Loucy (cell line): ENCODE data around the gene PDGFC.

ENCODE experiments used
- H2AFZ ChIP-seq: fragments of 200-600 bp; sonication (generic); 2 replicates; pipeline ENCODE4 v1.6.0; 2016; ENCODE audit warnings: antibody characterized with exemption, mild to moderate bottlenecking, low read length, moderate library complexity
- H3F3A ChIP-seq: fragments of 200-600 bp; 2 replicates; pipeline ENCODE4 v1.6.0; 2016; ENCODE audit warnings: antibody characterized with exemption, low read depth, mild to moderate bottlenecking
- H3K27me3 ChIP-seq: fragments of 200-600 bp; sonication (generic); 2 replicates; pipeline ENCODE4 v1.6.1; 2014; ENCODE audit warnings: low read length, mild to moderate bottlenecking; ENCODE audit not compliant: insufficient read depth, poor library complexity, severe bottlenecking
- H3K36me3 ChIP-seq: fragments of 200-600 bp; sonication (generic); 2 replicates; pipeline ENCODE4 v1.6.1; 2016; ENCODE audit warnings: low read length; ENCODE audit not compliant: insufficient read depth
- H3K4me1 ChIP-seq: fragments of 200-600 bp; sonication (generic); 2 replicates; pipeline ENCODE4 v1.5.1; 2014; ENCODE audit warnings: low read length, mild to moderate bottlenecking; ENCODE audit not compliant: insufficient read depth, poor library complexity, severe bottlenecking
- H3K4me2 ChIP-seq: fragments of 200-600 bp; sonication (generic); 2 replicates; pipeline ENCODE4 v1.6.0; 2014; ENCODE audit warnings: antibody characterized with exemption, low read length, low read depth, mild to moderate bottlenecking; ENCODE audit not compliant: poor library complexity, severe bottlenecking
- H3K4me3 ChIP-seq: fragments of 200-600 bp; sonication (generic); 2 replicates; pipeline ENCODE4 v1.5.1; 2014; ENCODE audit warnings: low read length, mild to moderate bottlenecking, mixed read lengths; ENCODE audit not compliant: poor library complexity, severe bottlenecking
- H3K79me2 ChIP-seq: fragments of 200-600 bp; sonication (generic); 2 replicates; pipeline ENCODE4 v1.6.1; 2014; ENCODE audit warnings: low read length; ENCODE audit not compliant: insufficient read depth
- H3K9ac ChIP-seq: fragments of 200-600 bp; sonication (generic); 2 replicates; pipeline ENCODE4 v1.6.0; 2014; ENCODE audit warnings: mild to moderate bottlenecking, low read depth, low read length, moderate library complexity; ENCODE audit not compliant: poor library complexity, severe bottlenecking
- H3K9me2 ChIP-seq: fragments of 200-600 bp; sonication (generic); replicated peaks from 2 replicates; pipeline ENCODE4 v1.6.1; 2016; ENCODE audit warnings: low read depth, low read length, mixed read lengths
- H3K9me3 ChIP-seq: fragments of 200-600 bp; sonication (generic); 2 replicates; pipeline ENCODE4 v1.6.1; 2014; ENCODE audit warnings: mild to moderate bottlenecking, antibody characterized with exemption, low read length, low read depth; ENCODE audit not compliant: insufficient read depth
- H4K20me1 ChIP-seq: fragments of 200-600 bp; sonication (generic); 2 replicates; pipeline ENCODE4 v1.6.0; 2014; ENCODE audit warnings: antibody characterized with exemption, low read length, mild to moderate bottlenecking; ENCODE audit not compliant: insufficient read depth, poor library complexity, severe bottlenecking
- EZH2phosphoT487 ChIP-seq: fragments of 200-600 bp; IDR thresholded peaks from 2 replicates; pipeline ENCODE4 v1.6.1; 2018; ENCODE audit warnings: antibody characterized with exemption, mild to moderate bottlenecking, moderate library complexity, borderline replicate concordance
- TF ChIP-seq, protein P1 (sequence below): fragments of 200-600 bp; sonication (generic); conservative IDR thresholded peaks from 2 replicates; pipeline ENCODE4 v1.5.1; 2014; ENCODE audit warnings: mild to moderate bottlenecking, antibody characterized with exemption, low read length

PDGFC gene

DNA sequence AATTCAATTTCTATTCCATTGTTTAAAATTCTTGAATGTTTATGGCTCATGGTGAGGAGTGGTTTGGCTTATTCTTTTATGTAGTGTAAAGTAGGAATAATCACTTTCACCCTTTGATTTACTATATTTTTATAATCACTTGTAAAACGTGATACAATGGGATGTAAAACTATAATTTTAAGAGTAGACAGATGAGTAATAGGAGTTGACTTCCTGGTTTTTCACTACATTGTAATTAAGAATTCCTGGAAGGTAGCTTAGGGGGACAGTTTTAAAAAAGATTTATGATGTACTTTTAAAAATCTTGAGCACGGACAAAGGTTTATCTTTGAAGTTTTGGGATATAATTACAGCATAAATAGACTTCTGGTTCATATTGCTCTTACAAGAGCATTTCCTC lies 65.3 kb downstream of the PDGFC start:
- no peaks in the 10 kb centered on the region for H3K9me3 ChIP-seq
- no peak overlapping the region for H3K9ac ChIP-seq
- TF ChIP-seq, protein P1, sequence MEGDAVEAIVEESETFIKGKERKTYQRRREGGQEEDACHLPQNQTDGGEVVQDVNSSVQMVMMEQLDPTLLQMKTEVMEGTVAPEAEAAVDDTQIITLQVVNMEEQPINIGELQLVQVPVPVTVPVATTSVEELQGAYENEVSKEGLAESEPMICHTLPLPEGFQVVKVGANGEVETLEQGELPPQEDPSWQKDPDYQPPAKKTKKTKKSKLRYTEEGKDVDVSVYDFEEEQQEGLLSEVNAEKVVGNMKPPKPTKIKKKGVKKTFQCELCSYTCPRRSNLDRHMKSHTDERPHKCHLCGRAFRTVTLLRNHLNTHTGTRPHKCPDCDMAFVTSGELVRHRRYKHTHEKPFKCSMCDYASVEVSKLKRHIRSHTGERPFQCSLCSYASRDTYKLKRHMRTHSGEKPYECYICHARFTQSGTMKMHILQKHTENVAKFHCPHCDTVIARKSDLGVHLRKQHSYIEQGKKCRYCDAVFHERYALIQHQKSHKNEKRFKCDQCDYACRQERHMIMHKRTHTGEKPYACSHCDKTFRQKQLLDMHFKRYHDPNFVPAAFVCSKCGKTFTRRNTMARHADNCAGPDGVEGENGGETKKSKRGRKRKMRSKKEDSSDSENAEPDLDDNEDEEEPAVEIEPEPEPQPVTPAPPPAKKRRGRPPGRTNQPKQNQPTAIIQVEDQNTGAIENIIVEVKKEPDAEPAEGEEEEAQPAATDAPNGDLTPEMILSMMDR: no peak
- TF ChIP-seq EZH2phosphoT487: no peak
- H3K9me2 ChIP-seq: no peaks in the 10 kb centered on the region
- no peaks in the 10 kb centered on the region for H3K4me1 ChIP-seq
- H4K20me1 ChIP-seq: no peaks in the 10 kb centered on the region
- no peaks in the 10 kb centered on the region for H3K27me3 ChIP-seq
- H3F3A ChIP-seq: no peaks in the 10 kb centered on the region
- no peaks in the 10 kb centered on the region for H3K36me3 ChIP-seq
- H3K4me2 ChIP-seq: no peak overlapping the region
- no peaks in the 10 kb centered on the region for H3K79me2 ChIP-seq
- no peak overlapping the region for H3K4me3 ChIP-seq
- no peak overlapping the region for H2AFZ ChIP-seq

DNA sequence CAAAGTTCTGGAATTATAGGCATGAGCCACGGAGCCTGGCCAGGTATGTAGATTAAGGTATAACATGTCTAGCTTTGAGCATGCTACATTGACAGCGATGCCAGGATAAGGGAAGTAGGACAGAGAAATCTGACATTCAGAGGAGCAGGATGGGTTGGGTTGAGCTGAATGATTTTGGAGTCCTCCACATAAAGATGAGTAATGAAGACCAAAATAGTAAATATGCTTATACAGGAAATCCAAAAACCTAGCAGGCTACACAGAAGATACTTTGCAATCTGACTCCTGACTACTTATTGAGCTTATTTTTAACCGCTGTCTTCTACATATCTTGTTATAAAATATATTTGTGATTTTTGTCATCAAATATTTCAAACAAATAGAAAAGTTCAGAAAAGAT lies 69.7 kb downstream of the PDGFC start:
- no peak for TF ChIP-seq EZH2phosphoT487
- TF ChIP-seq, protein P1: no peak
- Histone ChIP-seq H3K9me2 (no peaks in the 10 kb centered on the region), H3K79me2 (no peaks in the 10 kb centered on the region), H3K4me2 (no peak overlapping the region), H3K4me1 (no peaks in the 10 kb centered on the region), H3K36me3 (no peaks in the 10 kb centered on the region), H3K27me3 (no peaks in the 10 kb centered on the region), H3F3A (no peaks in the 10 kb centered on the region), H4K20me1 (no peaks in the 10 kb centered on the region), H3K4me3 (no peak overlapping the region), H3K9ac (no peak overlapping the region), H3K9me3 (no peaks in the 10 kb centered on the region), H2AFZ (no peak overlapping the region)

DNA sequence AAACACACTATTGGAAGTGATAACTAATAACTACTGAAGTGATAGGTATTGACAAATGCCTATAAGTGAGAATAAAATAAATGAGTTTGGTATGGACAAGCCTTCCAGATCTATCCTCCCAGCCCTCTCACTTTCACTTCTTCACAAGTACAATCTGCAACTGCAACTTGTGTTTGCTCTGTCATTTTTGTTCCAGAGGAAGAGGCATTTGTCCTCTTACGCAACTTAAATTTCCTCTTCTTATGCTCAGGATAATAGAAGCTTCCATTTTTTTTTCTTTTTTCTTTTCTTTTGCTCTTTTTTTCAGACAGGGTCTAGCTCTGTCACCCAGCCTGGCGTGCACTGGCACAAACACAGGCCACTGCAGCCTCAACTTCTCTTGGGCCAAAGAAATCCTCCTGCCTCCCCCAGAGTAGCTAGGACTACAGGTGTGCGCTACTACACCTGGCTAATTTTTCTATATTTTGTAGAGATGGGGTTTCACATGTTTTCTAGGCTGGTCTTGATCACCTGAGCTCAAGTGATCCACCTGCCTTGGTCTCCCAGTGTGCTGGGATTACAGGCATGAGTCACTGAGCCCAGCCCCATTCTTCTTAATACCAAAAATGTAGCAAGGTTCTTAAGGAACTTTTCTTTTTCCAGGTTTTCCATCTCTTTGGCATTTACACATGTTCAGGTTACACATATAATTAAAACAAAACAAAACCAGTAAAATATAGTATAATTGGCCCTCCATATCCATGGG lies 73.1 kb downstream of the PDGFC start:
- H3K9ac ChIP-seq: no peak overlapping the region
- H2AFZ ChIP-seq: no peak overlapping the region
- TF ChIP-seq EZH2phosphoT487: no peak
- TF ChIP-seq, protein P1: no peak
- H4K20me1 ChIP-seq: no peaks in the 10 kb centered on the region
- no peak overlapping the region for H3K4me2 ChIP-seq
- H3K4me3 ChIP-seq: no peak overlapping the region
- H3K79me2 ChIP-seq: no peaks in the 10 kb centered on the region
- H3K9me3 ChIP-seq: no peaks in the 10 kb centered on the region
- H3K4me1 ChIP-seq: no peaks in the 10 kb centered on the region
- H3K27me3 ChIP-seq: no peaks in the 10 kb centered on the region
- no peaks in the 10 kb centered on the region for H3K36me3 ChIP-seq
- no peaks in the 10 kb centered on the region for H3F3A ChIP-seq
- no peaks in the 10 kb centered on the region for H3K9me2 ChIP-seq
